Left lung (tissue), 10 donors: Measurements from ENCODE around the gene MAGI1. TPM values are rescaled to one million over a fixed set of nuclear protein-coding genes. Genes with fewer than 3 reads are reported as not detected.

ENCODE experiments used
- ATAC-seq: fragments of 200-7000 bp; cut with Tn5 transposase; one replicate; pipeline ENCODE4 v1.9.1; 2020; ENCODE audit warnings: moderate library complexity
- DNase-seq, 4 donors: peaks; one replicate each; pipeline ENCODE4 v3.0.0-alpha.2; 2013 to 2020
- H3K27ac ChIP-seq, 2 donors: fragments of 200-600 bp; sonication (generic) in 1 of 2; one replicate each; pipeline versions ENCODE4 v1.5.0 to v1.8.0; 2020 to 2021
- H3K27me3 ChIP-seq, 2 donors: fragments of 200-600 bp; sonication (generic) in 1 of 2; one replicate each; pipeline versions ENCODE4 v1.5.0 to v1.8.0; 2020 to 2021
- H3K36me3 ChIP-seq, 2 donors: fragments of 200-600 bp; sonication (generic) in 1 of 2; one replicate each; pipeline versions ENCODE4 v1.5.0 to v1.8.0; 2020 to 2021
- H3K4me1 ChIP-seq, 2 donors: fragments of 200-600 bp; one replicate each; pipeline ENCODE4 v1.8.0; 2021
- H3K4me3 ChIP-seq, 2 donors: fragments of 200-600 bp; sonication (generic) in 1 of 2; one replicate each; pipeline versions ENCODE4 v1.5.0 to v1.8.0; 2020 to 2021; ENCODE audit warnings: mild to moderate bottlenecking in 1 of 2
- H3K9me3 ChIP-seq, 2 donors: fragments of 200-600 bp; sonication (generic) in 1 of 2; one replicate each; pipeline versions ENCODE4 v1.5.0 to v1.8.0; 2020 to 2021
- CTCF ChIP-seq, 2 donors: fragments of 200-600 bp; sonication (generic) in 1 of 2; IDR thresholded peaks; one replicate each; pipeline versions ENCODE4 v1.5.0 to v1.8.0; 2021; ENCODE audit warnings: antibody characterized with exemption in 2 of 2
- intact Hi-C, 2 donors: fragments of 100-400 bp; cut with DNase I; formaldehyde crosslinking; loops; one replicate each; pipeline versions ENCODE4 v1.11.2 to v1.14.2; 2022
- polyA plus RNA-seq, 6 donors: library from polyadenylated mRNA; unstranded; fragments of 120-200 nt; gene quantifications; one replicate each; pipeline ENCODE4 v1.2.1, GENCODE V29; 2013; ENCODE audit not compliant: insufficient read length in 6 of 6
- total RNA-seq, 2 donors: library from RNA; stranded (reverse); fragmentation: NEBNext Ultra II Directional; extraction: Animal tissue kit (Norgen Biotek cat#: 25700); gene quantifications; one replicate each; pipeline ENCODE4 v1.2.1, GENCODE V29; 2021
- donor health status: DM: no; HTN: yes; CAD: no.
- donor health status: DM: no; HTN: no; CAD: no.

The MAGI1 gene
- total and polyA plus RNA-seq, 8 donors: 25.4 to 32.0 (median 28.7) TPM

- DNase-seq: no peak
- Histone ChIP-seq H3K27me3 (no peaks in the 10 kb centered on the region), H3K9me3 (no peaks in the 10 kb centered on the region), H3K36me3 (no peaks in the 10 kb centered on the region), H3K4me3 (no peak overlapping the region), H3K27ac (no peak overlapping the region), H3K4me1 (no peaks in the 10 kb centered on the region)
- no peak for ATAC-seq
- intact Hi-C loops: no loop called here
- no peak for TF ChIP-seq CTCF (IDR thresholded peaks at IDR 0.05)
These were observed 332.4 kb downstream of the MAGI1 start for GRCh38 chr3:65706301-65706700.

GRCh38 chr3:65703820-65704219 lies 334.9 kb downstream of the MAGI1 start:
- no peaks in the 10 kb centered on the region for H3K4me1 ChIP-seq
- no peaks in the 10 kb centered on the region for H3K9me3 ChIP-seq
- H3K4me3 ChIP-seq: no peak overlapping the region
- TF ChIP-seq CTCF (IDR thresholded peaks at IDR 0.05): no peak
- intact Hi-C loops: no loop called here
- DNase-seq: no peak
- no peaks in the 10 kb centered on the region for H3K36me3 ChIP-seq
- H3K27ac ChIP-seq: no peak overlapping the region
- H3K27me3 ChIP-seq: no peaks in the 10 kb centered on the region
- no peak for ATAC-seq

- ATAC-seq (no peak), DNase-seq (no peak)
- H3K36me3 ChIP-seq: no peaks in the 10 kb centered on the region
- H3K9me3 ChIP-seq: no peaks in the 10 kb centered on the region
- H3K27ac ChIP-seq: no peak overlapping the region
- no peak for TF ChIP-seq CTCF (IDR thresholded peaks at IDR 0.05)
- intact Hi-C loops: no loop called here
- no peak overlapping the region for H3K4me3 ChIP-seq
- no peaks in the 10 kb centered on the region for H3K27me3 ChIP-seq
- no peaks in the 10 kb centered on the region for H3K4me1 ChIP-seq
These were observed 335.7 kb downstream of the MAGI1 start for GRCh38 chr3:65703026-65703425.

GRCh38 chr3:65702202-65702601 lies 336.5 kb downstream of the MAGI1 start:
- no peak for TF ChIP-seq CTCF (IDR thresholded peaks at IDR 0.05)
- ATAC-seq (no peak), DNase-seq (no peak)
- H3K27me3 ChIP-seq: no peaks in the 10 kb centered on the region
- H3K27ac ChIP-seq: no peak overlapping the region
- no peaks in the 10 kb centered on the region for H3K36me3 ChIP-seq
- H3K4me1 ChIP-seq: no peaks in the 10 kb centered on the region
- H3K4me3 ChIP-seq: no peak overlapping the region
- intact Hi-C loops: no loop called here
- H3K9me3 ChIP-seq: no peaks in the 10 kb centered on the region

GRCh38 chr3:65701516-65701915 lies 337.2 kb downstream of the MAGI1 start:
- H3K27ac ChIP-seq: no peak overlapping the region
- intact Hi-C loops: no loop called here
- ATAC-seq: no peak
- TF ChIP-seq CTCF (IDR thresholded peaks at IDR 0.05): no peak
- DNase-seq: no peak
- no peaks in the 10 kb centered on the region for H3K4me1 ChIP-seq
- no peaks in the 10 kb centered on the region for H3K27me3 ChIP-seq
- no peaks in the 10 kb centered on the region for H3K36me3 ChIP-seq
- no peak overlapping the region for H3K4me3 ChIP-seq
- no peaks in the 10 kb centered on the region for H3K9me3 ChIP-seq
